ENCODE results near the gene ZMIZ2. TPM values are rescaled to one million over a fixed set of nuclear protein-coding genes. Genes with fewer than 3 reads are reported as not detected.

ZMIZ2 gene
- total and polyA plus RNA-seq, 9 of the 15 experiments (the other 6 are each of a cell fraction or from before 2014, with no cell fraction given): 0.13 to 40.3 (median 4.9) TPM

- Histone ChIP-seq H2AFZ (ENCODE audit: low read depth, low read length) (no peak overlapping the region), H3K4me1 (replicated peaks in 1 of 2; ENCODE audit: control insufficient read depth in 2 of 2, insufficient read depth in 2 of 2, low read length in 2 of 2) (peaks cover 14 to 34% of the 10 kb centered on the region in 2 experiments), H4K20me1 (replicated peaks; ENCODE audit: control insufficient read depth, insufficient read depth, low read length) (no peaks in the 10 kb centered on the region), H3K9ac (ENCODE audit: insufficient read depth in 1 of 2, low read depth in 2 of 2, low read length in 2 of 2) (peak overlapping the region in 1 of 2 experiments; percentile 87; a peak in 2 of 4 replicates), H3K27ac (ENCODE audit: extremely low read depth, low read depth, low read length) (peak overlapping the region; percentile 47; the same call in 1 of the 3 replicates), H3K9me3 (replicated peaks; ENCODE audit: control insufficient read depth, insufficient read depth, low read depth, low read length) (no peaks in the 10 kb centered on the region), H3K27me3 (ENCODE audit: control insufficient read depth in 2 of 2, insufficient read depth in 2 of 2, low read length in 2 of 2) (no peaks in the 10 kb centered on the region), H3K4me2 (ENCODE audit: insufficient read depth, low read length) (peak overlapping the region; percentile 29), H3K36me3 (ENCODE audit: control insufficient read depth, insufficient read depth, low read length) (peaks cover 49% of the 10 kb centered on the region; the same call in 2 of the 3 replicates), H3K9me1 (ENCODE audit: control insufficient read depth, insufficient read depth, low read length) (peaks cover 5% of the 10 kb centered on the region), H3K4me3 (no peak overlapping the region), H3K79me2 (ENCODE audit: control insufficient read depth, insufficient read depth, low read length) (no peaks in the 10 kb centered on the region)
- in situ Hi-C loops (cut with MboI): no loop called here
- WGBS (ENCODE audit: insufficient coverage, low coverage, missing lambda C conversion rate): 26% methylated on average over 12 of the region's 12 CpGs
- ATAC-seq (peak; percentile 97), DNase-seq (ENCODE audit: extremely low read depth in 1 of 4, low spot score in 3 of 4) (peak; percentile 53 to 77 (median 68)), FAIRE-seq (peak; percentile 89)
- ChIA-PET POLR2A (interaction anchor here (0.6 to 3.0 kb wide), 4 partner anchors 30 to 143 kb away, joined by 3 to 14 read pairs (median 4); partner anchors contain the start of gene H2AZ2), CTCF (ENCODE audit: low intra/inter-chr PET ratio) (no interaction called here)
- intact Hi-C loops (cut with micrococcal nuclease): no loop called here
- BruUV-seq (replicated peaks): no TSS peak
- TF ChIP-seq CHD4 (IDR thresholded peaks at IDR 0.05; ENCODE audit: insufficient read depth, insufficient replicate concordance, low read depth, low read length, poor library complexity, severe bottlenecking): no peak
- TF ChIP-seq, protein P1, sequence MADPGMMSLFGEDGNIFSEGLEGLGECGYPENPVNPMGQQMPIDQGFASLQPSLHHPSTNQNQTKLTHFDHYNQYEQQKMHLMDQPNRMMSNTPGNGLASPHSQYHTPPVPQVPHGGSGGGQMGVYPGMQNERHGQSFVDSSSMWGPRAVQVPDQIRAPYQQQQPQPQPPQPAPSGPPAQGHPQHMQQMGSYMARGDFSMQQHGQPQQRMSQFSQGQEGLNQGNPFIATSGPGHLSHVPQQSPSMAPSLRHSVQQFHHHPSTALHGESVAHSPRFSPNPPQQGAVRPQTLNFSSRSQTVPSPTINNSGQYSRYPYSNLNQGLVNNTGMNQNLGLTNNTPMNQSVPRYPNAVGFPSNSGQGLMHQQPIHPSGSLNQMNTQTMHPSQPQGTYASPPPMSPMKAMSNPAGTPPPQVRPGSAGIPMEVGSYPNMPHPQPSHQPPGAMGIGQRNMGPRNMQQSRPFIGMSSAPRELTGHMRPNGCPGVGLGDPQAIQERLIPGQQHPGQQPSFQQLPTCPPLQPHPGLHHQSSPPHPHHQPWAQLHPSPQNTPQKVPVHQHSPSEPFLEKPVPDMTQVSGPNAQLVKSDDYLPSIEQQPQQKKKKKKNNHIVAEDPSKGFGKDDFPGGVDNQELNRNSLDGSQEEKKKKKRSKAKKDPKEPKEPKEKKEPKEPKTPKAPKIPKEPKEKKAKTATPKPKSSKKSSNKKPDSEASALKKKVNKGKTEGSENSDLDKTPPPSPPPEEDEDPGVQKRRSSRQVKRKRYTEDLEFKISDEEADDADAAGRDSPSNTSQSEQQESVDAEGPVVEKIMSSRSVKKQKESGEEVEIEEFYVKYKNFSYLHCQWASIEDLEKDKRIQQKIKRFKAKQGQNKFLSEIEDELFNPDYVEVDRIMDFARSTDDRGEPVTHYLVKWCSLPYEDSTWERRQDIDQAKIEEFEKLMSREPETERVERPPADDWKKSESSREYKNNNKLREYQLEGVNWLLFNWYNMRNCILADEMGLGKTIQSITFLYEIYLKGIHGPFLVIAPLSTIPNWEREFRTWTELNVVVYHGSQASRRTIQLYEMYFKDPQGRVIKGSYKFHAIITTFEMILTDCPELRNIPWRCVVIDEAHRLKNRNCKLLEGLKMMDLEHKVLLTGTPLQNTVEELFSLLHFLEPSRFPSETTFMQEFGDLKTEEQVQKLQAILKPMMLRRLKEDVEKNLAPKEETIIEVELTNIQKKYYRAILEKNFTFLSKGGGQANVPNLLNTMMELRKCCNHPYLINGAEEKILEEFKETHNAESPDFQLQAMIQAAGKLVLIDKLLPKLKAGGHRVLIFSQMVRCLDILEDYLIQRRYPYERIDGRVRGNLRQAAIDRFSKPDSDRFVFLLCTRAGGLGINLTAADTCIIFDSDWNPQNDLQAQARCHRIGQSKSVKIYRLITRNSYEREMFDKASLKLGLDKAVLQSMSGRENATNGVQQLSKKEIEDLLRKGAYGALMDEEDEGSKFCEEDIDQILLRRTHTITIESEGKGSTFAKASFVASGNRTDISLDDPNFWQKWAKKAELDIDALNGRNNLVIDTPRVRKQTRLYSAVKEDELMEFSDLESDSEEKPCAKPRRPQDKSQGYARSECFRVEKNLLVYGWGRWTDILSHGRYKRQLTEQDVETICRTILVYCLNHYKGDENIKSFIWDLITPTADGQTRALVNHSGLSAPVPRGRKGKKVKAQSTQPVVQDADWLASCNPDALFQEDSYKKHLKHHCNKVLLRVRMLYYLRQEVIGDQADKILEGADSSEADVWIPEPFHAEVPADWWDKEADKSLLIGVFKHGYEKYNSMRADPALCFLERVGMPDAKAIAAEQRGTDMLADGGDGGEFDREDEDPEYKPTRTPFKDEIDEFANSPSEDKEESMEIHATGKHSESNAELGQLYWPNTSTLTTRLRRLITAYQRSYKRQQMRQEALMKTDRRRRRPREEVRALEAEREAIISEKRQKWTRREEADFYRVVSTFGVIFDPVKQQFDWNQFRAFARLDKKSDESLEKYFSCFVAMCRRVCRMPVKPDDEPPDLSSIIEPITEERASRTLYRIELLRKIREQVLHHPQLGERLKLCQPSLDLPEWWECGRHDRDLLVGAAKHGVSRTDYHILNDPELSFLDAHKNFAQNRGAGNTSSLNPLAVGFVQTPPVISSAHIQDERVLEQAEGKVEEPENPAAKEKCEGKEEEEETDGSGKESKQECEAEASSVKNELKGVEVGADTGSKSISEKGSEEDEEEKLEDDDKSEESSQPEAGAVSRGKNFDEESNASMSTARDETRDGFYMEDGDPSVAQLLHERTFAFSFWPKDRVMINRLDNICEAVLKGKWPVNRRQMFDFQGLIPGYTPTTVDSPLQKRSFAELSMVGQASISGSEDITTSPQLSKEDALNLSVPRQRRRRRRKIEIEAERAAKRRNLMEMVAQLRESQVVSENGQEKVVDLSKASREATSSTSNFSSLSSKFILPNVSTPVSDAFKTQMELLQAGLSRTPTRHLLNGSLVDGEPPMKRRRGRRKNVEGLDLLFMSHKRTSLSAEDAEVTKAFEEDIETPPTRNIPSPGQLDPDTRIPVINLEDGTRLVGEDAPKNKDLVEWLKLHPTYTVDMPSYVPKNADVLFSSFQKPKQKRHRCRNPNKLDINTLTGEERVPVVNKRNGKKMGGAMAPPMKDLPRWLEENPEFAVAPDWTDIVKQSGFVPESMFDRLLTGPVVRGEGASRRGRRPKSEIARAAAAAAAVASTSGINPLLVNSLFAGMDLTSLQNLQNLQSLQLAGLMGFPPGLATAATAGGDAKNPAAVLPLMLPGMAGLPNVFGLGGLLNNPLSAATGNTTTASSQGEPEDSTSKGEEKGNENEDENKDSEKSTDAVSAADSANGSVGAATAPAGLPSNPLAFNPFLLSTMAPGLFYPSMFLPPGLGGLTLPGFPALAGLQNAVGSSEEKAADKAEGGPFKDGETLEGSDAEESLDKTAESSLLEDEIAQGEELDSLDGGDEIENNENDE (IDR thresholded peaks at IDR 0.05; ENCODE audit: low read depth, low read length): no peak
- no peak for TF ChIP-seq YY1 (IDR thresholded peaks at IDR 0.05; ENCODE audit: borderline replicate concordance in 1 of 3, control insufficient read depth in 1 of 3, extremely low read depth in 1 of 3, insufficient read depth in 3 of 3, insufficient read length in 1 of 3, insufficient replicate concordance in 2 of 3, low read depth in 1 of 3, low read length in 2 of 3)
- TF ChIP-seq U2AF1 (optimal IDR thresholded peaks at IDR 0.05; ENCODE audit: low read depth, low read length): no peak
- TF ChIP-seq ZNF668 (CRISPR knock-in tag; IDR thresholded peaks at IDR 0.05): no peak
- TF ChIP-seq MECOM (CRISPR knock-in tag; IDR thresholded peaks at IDR 0.05): no peak
- TF ChIP-seq KLF16 (IDR thresholded peaks at IDR 0.05): no peak
- TF ChIP-seq ZNF384 (IDR thresholded peaks at IDR 0.05; ENCODE audit: low read depth, low read length): no peak
- TF ChIP-seq CTBP1 (IDR thresholded peaks at IDR 0.05; ENCODE audit: borderline replicate concordance): peak; percentile 43; the same call in 1 of the 2 replicates
- TF ChIP-seq BHLHE40 (IDR thresholded peaks at IDR 0.05; ENCODE audit: low read length): no peak
Observed at GRCh38 chr7:44767912-44768627, 19.4 kb downstream of the ZMIZ2 start.
